A204.1 (cell line): ENCODE measurements around the gene CEP152.
"Not testable (repeated sequence)": the region's sequence is repeated elsewhere in the genome, so short reads cannot be mapped to it uniquely, and the experiment has no call there.

Experiments
- FAIRE-seq: peaks from 2 replicates; lab custom pipeline; 2012; peaks lifted over from hg19 to GRCh38; lab: Jason Lieb, UNC

CEP152 gene

GRCh38 chr15:48811325-48811958 is 573 bp upstream of the CEP152 start:
- FAIRE-seq = no peak

- FAIRE-seq = no peak
These were observed 4.7 kb downstream of the CEP152 start for GRCh38 chr15:48806151-48806550.

- no peak for FAIRE-seq
These were observed 5.3 kb downstream of the CEP152 start for GRCh38 chr15:48805591-48805990.

GRCh38 chr15:48803877-48804276 is 7.0 kb downstream of the CEP152 start:
- no peak for FAIRE-seq

GRCh38 chr15:48802867-48803266 is 8.0 kb downstream of the CEP152 start:
- FAIRE-seq = no peak

- FAIRE-seq = no peak
These were observed 8.6 kb downstream of the CEP152 start for GRCh38 chr15:48802257-48802656.

- peak; percentile 93 for FAIRE-seq
These were observed 9.9 kb downstream of the CEP152 start for GRCh38 chr15:48800811-48801455.

GRCh38 chr15:48800245-48800644 is 10.6 kb downstream of the CEP152 start:
- no peak for FAIRE-seq

GRCh38 chr15:48798319-48798718 is 12.6 kb downstream of the CEP152 start:
- FAIRE-seq = no peak

GRCh38 chr15:48796930-48797329 is 13.9 kb downstream of the CEP152 start:
- FAIRE-seq = no peak

- no peak for FAIRE-seq
These were observed 14.3 kb downstream of the CEP152 start for GRCh38 chr15:48796521-48796920.

GRCh38 chr15:48795901-48796300 is 15.0 kb downstream of the CEP152 start:
- no peak for FAIRE-seq

- no peak for FAIRE-seq
These were observed 16.2 kb downstream of the CEP152 start for GRCh38 chr15:48794697-48795134.

- no peak for FAIRE-seq
These were observed 18.5 kb downstream of the CEP152 start for GRCh38 chr15:48792408-48792807.

- not testable (repeated sequence) for FAIRE-seq
These were observed 20.3 kb downstream of the CEP152 start for GRCh38 chr15:48790466-48791115.

GRCh38 chr15:48785712-48786111 is 25.2 kb downstream of the CEP152 start:
- FAIRE-seq = no peak

- no peak for FAIRE-seq
These were observed 25.7 kb downstream of the CEP152 start for GRCh38 chr15:48785195-48785594.

GRCh38 chr15:48784756-48785155 is 26.1 kb downstream of the CEP152 start:
- no peak for FAIRE-seq

GRCh38 chr15:48782911-48783310 is 28.0 kb downstream of the CEP152 start:
- FAIRE-seq = peak; percentile 30

GRCh38 chr15:48781481-48782081 is 29.3 kb downstream of the CEP152 start:
- FAIRE-seq = no peak

- no peak for FAIRE-seq
These were observed 29.9 kb downstream of the CEP152 start for GRCh38 chr15:48781017-48781416.

- no peak for FAIRE-seq
These were observed 32.5 kb downstream of the CEP152 start for GRCh38 chr15:48778331-48778730.

GRCh38 chr15:48777645-48778330 is 33.1 kb downstream of the CEP152 start:
- no peak for FAIRE-seq
